HG03025 (cell line): ENCODE measurements around the gene FILIP1L.

Experiments
- ATAC-seq: cut with Tn5 transposase; IDR thresholded peaks from one replicate; pipeline ENCODE4 v1.9.1; 2021; ENCODE audit warnings: mild to moderate bottlenecking, moderate library complexity; ENCODE audit not compliant: unreplicated experiment, low FRiP score

The FILIP1L gene

GRCh38 chr3:99833617-99834205, 280.6 kb downstream of the FILIP1L start:
- no peak for ATAC-seq

GRCh38 chr3:99829844-99830243, 284.5 kb downstream of the FILIP1L start:
- ATAC-seq = no peak

DNA sequence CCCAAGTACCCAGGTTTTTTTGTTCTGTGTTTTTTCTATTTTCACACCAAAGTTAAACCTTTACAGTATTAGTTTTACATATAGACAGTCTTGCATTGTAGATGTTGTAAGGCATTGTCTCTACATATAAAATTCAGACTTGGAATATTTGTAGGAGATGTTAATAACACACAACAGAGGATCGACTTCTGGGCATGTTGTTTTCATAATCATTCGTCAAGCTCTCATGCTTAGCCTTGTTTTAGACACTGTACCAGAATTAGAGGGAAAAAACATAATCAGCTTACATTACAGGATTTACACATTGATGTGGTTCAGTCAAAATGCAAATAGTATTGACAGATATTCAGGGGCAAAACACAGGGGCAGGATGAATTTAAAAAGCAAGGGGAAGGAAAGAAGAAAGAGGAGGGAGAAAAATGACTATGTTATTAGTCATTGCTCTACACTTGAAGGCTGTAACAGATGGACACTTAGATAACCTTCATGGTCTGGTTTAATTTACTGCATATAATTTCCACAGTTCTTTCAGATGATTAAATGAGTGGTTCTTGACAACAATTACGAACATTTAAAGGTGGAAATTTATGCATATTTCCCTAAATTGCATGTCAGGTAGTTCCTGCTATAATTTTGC, 289.2 kb downstream of the FILIP1L start:
- no peak for ATAC-seq

GRCh38 chr3:99823723-99824711, 290.3 kb downstream of the FILIP1L start:
- no peak for ATAC-seq

DNA sequence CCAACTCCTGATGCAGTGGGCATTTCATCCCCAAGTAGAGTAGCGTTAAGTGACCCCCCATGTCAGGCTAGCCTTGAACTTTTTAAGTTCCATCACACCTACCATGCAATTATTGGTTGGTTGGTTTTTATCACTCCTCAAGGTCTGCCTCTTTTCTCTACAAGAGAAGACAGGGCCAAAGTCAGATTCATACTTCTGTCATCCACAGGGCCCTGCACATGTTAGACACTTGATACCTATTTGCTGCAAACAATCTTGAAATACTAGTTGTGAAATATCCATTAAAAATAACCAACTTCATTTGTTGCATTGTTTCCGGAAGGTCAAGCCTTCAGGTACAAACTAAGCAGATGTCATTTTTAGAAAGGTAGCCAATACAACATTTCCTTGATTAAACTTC, 295.5 kb downstream of the FILIP1L start:
- no peak for ATAC-seq

GRCh38 chr3:99817437-99818240, 296.7 kb downstream of the FILIP1L start, which contains the start of gene CMSS1:
CMSS1 (plus strand) TSS chr3:99817862.
- ATAC-seq = peak; percentile 99

- no peak for ATAC-seq
Observed at GRCh38 chr3:99817047-99817436, 297.3 kb downstream of the FILIP1L start.

GRCh38 chr3:99810403-99810802, 303.9 kb downstream of the FILIP1L start:
- ATAC-seq = no peak

GRCh38 chr3:99809565-99809964, 304.7 kb downstream of the FILIP1L start:
- ATAC-seq = no peak

GRCh38 chr3:99808163-99808794, 306.0 kb downstream of the FILIP1L start:
- peak; percentile 61 for ATAC-seq

GRCh38 chr3:99805160-99805559, 309.1 kb downstream of the FILIP1L start:
- no peak for ATAC-seq

GRCh38 chr3:99803297-99803696, 311.0 kb downstream of the FILIP1L start:
- ATAC-seq = no peak

- no peak for ATAC-seq
Observed at GRCh38 chr3:99799422-99799821, 314.9 kb downstream of the FILIP1L start.

GRCh38 chr3:99795573-99795972, 318.7 kb downstream of the FILIP1L start:
- no peak for ATAC-seq

DNA sequence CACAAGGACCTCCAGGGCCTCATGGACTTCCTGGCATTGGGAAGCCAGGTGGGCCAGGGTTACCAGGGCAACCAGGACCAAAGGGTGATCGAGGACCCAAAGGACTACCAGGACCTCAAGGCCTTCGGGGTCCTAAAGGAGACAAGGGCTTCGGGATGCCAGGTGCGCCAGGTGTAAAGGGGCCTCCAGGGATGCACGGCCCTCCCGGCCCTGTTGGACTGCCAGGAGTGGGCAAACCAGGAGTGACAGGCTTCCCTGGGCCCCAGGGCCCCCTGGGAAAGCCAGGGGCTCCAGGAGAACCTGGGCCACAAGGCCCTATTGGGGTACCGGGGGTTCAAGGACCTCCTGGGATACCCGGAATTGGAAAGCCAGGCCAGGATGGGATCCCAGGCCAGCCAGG, 319.8 kb downstream of the FILIP1L start:
- ATAC-seq = no peak

- ATAC-seq = peak; percentile 91
Observed at GRCh38 chr3:99789011-99789721, 325.1 kb downstream of the FILIP1L start.
